ENCODE measurements around the gene ELF2.
A peak's percentile ranks its signal among the peaks of the same experiment; 100 is the strongest.
"Not testable (repeated sequence)": the region's sequence is repeated elsewhere in the genome, so short reads cannot be mapped to it uniquely, and the experiment has no call there.

The ELF2 gene

DNA sequence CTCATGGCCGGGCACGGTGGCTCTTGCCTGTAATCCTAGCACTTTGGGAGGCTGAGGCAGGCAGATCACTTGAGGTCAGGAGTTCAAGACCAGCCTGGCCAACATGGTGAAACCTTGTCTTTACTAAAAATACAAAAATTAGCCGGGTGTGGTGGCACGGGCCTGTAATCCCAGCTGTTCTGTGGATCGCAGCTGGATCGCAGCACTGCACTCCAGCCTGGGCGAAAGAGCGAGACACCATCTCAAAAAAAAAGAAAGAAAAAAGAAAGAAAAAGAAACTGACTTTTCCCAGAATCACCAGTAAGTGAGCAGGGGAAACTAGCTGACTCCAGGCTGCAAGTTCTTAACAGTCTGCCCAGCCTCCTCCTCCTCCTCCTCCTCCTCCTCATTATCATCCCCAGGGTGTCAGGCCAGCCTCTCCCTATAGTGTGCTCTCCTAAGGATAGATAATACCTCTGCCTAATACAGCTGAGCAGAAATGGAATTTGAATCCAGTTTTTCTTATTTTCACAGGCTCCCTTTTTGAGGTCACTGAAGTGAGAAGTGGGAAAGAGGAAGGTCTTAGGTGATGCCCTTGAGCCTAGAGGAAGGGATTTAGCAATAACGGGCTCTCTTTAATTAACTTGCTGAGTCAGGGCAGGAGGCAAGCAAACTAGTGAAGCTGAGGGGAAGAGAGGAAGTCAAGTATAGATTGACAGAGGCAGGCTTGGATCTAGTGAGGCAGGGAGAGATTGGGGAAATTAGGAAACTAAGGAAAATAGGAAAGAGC lies 11.8 kb upstream of the ELF2 start:
- FAIRE-seq (no peak), DNase-seq (ENCODE audit: insufficient read length, low spot score) (no peak)

DNA sequence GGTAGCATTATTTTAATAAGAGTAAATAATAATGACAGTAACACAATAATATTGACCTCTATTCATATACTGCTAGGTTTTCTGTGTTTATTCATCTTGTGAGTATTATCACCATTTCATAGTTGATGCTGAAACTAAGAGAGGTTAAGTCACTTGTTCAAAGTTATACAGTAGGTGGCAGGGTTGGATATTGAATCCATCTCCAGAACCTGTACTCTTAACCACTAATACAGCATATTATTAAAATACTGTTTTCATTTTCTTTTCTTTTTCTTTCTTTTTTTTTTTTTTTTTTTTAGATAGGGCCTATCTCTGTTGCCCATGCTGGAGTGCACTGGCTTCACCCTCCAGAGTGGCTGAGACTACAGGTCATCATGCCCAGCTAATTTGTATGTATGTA lies 7.1 kb upstream of the ELF2 start:
- DNase-seq (ENCODE audit: insufficient read length, low spot score) = no peak
- FAIRE-seq = no peak

DNA sequence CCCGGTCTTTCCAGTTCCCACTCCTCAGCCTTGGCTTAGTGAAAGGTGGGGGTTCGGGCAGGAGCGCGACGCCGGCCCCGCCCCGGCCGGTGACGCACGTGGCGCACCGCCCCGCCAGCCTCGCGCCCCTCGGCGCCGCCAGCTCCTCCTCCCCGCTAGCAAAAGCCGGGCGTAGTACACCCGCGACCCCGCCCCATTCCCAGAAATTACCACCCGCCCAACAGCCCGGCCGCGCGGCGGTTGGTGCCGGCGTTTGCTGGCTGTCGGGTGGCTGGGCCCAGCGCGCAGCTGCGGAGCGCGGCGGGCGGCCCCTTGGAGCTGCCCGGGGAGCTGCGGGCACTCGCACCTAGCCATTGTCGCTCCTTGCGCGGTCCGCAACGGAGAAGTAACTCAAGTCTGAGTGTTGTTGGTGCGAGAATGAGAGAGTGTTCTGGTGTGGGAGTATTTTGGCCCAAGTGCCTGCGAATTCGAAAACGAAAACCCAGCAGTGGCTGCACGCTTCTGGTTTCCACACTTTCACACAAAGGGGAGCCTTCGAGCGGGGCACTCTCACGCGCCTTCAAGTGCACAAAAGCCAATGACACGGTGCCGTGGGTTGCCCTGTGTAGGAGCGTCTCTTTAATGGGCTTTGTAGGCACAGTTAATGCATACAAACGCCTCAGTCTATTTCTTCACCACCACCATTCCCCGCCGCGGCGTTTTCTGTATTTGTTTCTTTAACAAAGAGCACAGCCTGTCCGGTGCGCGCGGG lies 1.0 kb upstream of the ELF2 start:
- DNase-seq (ENCODE audit: insufficient read length, low spot score) (peak; percentile 84), FAIRE-seq (peak; percentile 95)

DNA sequence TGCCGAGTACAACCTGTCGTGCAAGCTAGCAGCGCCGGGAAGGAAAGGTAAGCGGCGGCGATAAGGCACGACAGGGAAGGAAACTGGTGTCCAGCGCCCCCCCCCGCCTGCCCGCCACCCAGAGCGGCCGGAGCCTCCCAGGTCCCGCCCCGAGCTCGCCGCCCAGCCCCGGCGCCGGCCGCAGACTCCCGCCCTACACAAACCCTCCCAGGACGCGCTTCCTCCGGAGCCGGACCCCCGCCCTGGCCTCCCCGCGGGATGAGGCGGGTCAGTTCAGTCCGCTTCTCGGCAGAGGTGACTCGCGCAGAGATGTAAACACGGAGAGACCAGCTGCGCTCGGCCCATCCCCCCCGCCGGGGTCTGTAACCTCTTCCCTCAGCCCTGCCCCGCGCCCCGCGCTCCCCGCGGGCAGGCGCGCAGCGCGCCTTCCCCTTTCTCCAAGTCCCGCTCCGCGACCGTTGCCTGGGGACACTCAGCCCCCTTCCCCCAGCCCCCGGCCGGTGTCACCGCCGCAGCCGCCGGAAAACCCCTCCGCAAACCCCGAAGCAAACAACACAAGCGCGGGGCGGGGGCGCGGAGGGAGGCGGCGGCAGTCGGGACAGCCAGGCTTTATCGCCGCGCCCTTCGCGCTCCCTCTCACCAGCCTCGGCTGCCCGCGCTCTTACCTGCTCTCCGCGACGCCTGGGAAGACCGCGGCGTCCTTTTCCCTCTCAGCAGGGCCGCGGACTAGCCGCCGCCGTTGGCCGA lies 543 bp downstream of the ELF2 start:
- FAIRE-seq = peak; percentile 52
- peak; percentile 57 for DNase-seq (ENCODE audit: insufficient read length, low spot score)

DNA sequence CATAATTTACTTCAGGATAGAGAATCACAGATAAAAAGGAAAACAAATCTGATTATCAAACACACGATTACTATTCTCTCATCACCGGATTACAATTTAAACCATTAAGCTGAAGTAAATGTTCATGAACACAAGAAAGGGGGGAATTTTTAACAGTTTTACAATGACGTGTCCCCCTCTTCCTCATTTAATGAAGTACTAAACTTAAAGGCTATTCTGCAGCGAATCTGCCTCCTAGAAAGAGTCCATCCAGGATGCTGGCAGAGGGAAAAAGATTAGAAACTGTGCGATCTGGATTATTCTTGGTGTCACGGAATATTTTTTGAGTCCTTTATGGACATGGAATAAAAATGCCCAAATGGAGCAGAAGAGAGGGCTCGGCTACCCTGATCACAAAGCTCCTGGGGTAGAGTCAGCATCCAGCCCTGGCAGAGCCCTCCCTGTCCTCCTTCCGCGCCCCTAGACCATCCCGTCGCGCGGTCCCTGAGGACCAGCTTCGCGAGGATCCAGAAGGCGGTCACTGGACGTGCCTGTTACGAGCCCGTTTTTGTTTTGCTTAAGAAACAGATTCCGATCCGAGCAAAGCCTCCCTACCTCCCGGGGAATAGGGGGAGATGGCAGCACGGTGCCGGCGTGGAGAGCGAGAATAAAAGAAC lies 1.2 kb downstream of the ELF2 start:
- FAIRE-seq (peak; percentile 16), DNase-seq (ENCODE audit: insufficient read length, low spot score) (peak; percentile 47)

DNA sequence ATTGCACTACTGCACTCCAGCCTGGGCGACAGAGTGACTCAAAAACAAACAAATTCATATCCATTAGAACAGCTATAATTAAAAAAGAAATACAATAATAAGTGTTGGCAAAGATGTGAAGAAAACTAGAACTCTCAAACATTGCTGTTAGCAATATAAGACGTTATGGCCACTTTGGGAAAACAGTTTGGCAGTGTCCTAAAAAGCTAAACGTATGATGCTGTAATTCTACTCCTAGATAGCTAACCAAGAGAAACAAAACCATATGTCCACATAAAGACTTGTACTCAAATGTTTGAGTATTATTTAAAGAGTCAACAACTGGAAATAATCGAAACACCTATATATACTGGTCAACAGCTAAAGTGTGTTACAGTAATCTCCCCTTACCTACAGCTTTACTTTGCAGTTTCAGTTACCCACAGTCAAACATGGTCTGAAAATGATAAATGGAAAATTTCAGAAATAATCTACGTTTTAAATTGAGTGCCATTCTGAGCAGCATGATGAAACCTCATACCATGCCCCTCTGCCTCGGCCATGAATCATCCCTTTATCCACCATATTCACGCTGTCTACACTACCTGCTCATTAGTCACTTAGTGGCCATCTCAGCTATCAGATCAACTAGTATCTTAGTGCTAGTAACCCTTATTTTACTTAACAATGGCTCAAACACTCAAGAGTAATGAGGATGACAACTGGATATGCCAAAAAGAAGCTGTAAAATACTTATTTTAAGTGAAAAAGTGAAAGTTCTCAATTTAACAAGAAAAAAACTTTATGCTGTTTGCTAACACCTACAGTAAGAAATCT lies 4.9 kb downstream of the ELF2 start:
- DNase-seq (ENCODE audit: insufficient read length, low spot score) (peak; percentile 26), FAIRE-seq (peak; percentile 86)

DNA sequence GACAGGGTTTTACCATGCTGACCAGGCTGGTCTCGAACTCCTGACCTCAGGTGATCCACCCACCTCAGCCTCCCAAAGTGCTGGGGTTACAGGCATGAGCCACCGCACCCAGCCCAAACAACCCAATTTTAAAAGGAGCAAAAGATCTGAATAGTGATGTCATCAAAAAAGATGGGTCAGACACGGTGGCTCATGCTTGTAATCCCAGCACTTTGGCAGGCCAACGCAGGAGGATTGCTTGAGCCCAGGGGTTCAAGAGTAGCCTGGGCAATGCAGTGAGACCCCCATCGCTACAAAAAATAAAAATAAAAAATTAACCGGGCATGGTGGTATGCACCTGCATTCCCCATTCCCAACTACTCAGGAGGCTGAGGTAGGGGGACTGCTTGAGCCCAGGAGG lies 6.1 kb downstream of the ELF2 start:
- DNase-seq (ENCODE audit: insufficient read length, low spot score) = no peak
- FAIRE-seq = no peak

DNA sequence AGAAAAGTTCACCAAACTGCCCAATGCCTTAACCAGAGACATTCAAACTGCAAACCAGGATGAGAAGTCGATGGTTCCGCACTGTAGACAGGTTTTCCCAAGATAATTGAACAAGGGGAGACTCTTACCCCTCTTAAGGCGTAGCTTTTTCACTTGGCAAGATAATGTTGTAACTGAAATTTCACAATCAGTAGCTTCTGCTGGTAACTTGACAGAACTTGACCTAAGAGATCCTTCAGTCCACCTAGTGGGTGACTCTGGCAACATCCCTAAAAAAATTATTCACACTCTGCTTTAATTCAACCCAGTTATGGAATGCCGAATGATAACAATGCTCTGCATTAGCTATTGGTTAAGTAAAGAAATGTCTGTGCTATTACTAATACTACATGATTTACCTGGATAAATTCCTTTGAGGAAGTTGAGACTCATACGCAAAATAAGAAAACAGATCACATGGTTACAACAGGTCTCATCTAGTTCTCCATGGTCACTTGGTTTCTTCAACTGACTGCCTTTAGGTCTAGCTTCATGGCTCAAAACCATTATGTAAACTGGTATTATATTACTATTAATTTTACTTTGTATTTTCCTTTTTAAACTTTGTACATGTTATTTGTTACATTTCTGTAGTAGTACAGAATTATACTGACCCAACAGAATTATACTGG lies 9.1 kb downstream of the ELF2 start:
- FAIRE-seq (peak; percentile 54), DNase-seq (ENCODE audit: insufficient read length, low spot score) (peak; percentile 47)

DNA sequence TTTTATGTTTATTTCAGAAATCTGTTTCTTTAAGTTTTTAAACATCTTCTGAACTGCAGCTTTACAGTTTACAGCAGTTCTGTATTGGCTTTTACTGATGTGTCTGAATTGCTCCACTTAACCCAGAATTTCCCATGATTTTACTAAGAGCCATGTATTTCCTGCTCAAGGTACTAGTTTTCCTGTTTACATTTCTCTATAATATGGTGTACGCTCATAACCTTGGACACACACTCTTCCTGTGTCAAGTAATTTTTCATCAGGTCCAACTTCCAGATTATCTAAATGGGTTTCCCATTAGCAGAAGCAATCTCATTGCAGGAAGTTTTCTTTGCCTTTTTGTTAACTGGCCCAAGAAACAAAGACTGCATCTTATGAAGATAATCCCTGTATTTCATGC lies 12.3 kb downstream of the ELF2 start:
- FAIRE-seq (no peak), DNase-seq (ENCODE audit: insufficient read length, low spot score) (no peak)

DNA sequence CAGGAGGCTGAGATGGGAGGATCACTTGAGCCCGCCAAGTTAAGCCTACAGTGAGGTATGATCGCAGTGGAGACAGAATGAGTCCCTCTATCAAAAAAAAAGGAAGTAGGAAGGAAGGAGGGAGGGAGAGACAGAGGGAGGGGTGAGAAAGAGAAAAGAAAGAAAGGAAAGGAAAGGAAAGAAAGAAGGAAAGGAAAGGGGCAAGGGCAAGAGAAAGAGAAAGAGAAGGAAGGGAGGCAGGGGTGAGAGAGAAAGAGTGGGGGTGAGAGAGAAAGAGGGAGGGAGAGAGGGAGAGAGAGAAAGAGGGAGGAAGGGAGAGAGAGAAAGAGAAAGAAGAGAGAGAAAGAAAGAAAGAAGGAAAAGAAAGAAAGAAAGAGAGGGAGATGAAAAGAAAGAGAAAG lies 13.2 kb downstream of the ELF2 start:
- no peak for FAIRE-seq
- no peak for DNase-seq (ENCODE audit: insufficient read length, low spot score)

DNA sequence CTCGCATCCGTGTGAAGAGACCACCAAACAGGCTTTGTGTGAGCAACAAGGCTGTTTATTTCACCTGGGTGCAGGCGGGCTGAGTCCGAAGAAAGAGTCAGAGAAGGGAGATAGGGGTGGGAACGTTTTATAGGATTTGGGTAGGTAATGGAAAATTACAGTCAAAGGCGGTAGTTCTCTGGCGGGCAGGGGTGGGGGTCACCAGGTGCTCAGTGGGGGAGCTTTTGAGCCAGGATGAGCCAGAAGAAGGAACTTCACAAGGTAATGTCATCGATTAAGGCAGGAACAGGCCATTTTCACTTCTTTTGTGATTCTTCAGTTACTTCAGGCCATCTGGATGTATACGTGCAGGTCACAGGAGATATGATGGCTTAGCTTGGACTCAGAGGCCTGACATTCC lies 19.0 kb downstream of the ELF2 start:
- FAIRE-seq; DNase-seq (ENCODE audit: insufficient read length, low spot score): not testable (repeated sequence)

DNA sequence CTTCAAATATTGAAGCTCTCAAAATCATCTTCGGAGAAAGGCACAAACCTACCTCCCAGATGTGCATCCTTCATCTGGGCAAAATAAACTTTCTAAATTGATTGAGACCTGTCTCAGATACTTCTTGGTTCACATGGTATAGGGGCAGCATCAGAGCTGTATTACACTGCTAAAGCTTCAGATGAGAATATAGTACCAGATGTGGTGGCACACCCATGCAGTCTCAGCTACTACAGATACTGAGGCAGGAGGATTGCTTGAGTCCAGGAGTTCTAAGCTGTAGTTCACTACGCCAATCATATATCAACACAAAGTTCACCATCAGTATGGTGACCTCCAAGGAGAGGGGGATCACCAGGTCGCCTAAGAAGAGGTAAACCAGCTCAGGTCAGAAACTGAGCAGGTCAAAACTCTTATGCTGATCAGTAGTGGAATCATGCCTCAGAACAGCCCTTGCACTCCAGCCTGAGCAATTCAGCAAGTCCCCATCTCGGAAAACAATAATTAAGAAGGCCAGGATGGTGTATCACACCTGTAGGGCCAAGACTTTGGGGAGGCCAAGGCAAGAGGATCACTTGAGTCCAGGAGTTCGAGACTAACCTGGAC lies 22.0 kb downstream of the ELF2 start:
- no peak for DNase-seq (ENCODE audit: insufficient read length, low spot score)
- FAIRE-seq = no peak

DNA sequence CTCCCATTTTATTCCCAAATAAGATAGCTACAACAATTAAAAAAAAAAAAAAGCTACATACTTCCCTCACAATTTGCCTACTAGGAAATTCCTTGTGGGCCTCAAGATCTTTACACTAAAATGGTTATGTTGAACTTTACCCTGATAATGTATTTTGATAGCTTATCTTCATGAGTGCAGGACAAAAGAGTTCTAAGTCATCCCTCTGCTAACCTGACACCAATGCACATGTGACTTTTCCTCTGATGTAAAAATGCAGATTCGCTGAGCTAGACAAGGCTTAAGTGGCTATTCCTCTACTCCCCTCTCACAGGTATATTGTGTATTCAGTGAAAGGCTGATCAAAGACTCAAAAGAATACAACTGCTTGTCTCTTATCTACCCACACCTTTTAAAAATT lies 22.5 kb downstream of the ELF2 start:
- FAIRE-seq (no peak), DNase-seq (ENCODE audit: insufficient read length, low spot score) (no peak)

DNA sequence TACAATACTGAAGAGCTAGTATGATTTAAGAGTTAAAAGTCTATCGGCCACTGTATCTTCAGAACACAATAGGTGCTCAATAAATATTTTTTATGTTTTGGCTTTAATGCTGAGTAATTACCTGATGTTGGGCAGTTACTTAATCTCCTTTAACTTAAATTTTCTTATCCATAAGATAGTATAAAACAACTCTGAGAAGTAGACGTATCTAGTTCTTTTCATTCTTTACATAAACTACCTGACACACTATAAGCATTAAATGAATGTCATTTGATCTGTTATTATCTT lies 22.9 kb downstream of the ELF2 start:
- DNase-seq (ENCODE audit: insufficient read length, low spot score) (no peak), FAIRE-seq (no peak)

DNA sequence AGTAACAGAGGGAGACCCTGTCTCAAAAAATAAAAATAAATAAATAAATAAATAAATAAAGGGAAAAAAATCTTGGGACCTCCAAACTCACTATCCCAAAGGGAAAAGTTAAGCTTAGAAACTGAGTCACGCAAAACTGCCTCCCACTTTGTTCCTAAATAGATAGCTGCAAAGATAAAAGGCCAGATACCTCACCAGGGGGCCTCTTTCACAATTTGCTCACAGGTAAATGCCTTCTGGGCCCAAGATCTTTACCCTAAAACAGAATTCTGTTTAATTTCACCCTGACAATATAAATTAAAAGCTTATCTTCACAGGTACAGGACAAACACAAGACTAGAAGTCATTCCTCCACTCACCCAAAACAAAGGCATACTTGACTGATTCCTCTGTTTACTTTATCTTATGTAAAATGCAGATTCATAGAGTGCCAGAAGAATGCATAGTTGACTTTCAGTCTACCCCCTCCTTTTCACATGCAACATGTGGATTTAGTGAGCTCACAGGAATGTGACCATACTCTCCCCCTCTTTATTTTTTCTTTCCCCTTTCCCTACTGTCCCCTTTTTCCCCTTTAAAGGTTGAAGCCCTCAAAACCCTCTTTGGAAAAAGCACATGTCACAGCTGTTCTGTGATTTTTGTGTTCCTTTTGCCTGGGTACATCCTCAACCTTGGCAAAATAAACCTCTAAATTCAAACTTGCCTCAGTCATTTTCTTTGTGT lies 23.4 kb downstream of the ELF2 start:
- FAIRE-seq = no peak
- DNase-seq (ENCODE audit: insufficient read length, low spot score) = no peak

DNA sequence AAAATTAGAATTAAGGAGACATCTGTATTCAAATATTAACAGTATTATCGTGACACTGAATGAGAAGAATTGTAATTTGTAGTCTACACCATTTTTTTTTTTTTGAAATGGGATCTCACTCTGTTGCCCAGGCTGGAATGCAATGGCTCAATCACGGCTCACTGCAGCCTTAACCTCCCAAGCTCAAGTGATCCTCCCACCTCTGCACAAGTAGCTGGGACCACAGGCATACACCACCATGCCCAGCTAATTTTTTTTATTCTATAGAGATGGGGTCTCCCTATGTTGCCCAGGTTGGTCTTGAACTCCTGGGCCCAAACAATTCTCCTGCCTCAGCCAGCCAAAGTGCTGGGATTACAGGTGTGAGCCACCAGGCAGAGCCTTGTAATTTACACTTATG lies 24.8 kb downstream of the ELF2 start:
- no peak for DNase-seq (ENCODE audit: insufficient read length, low spot score)
- FAIRE-seq = no peak

DNA sequence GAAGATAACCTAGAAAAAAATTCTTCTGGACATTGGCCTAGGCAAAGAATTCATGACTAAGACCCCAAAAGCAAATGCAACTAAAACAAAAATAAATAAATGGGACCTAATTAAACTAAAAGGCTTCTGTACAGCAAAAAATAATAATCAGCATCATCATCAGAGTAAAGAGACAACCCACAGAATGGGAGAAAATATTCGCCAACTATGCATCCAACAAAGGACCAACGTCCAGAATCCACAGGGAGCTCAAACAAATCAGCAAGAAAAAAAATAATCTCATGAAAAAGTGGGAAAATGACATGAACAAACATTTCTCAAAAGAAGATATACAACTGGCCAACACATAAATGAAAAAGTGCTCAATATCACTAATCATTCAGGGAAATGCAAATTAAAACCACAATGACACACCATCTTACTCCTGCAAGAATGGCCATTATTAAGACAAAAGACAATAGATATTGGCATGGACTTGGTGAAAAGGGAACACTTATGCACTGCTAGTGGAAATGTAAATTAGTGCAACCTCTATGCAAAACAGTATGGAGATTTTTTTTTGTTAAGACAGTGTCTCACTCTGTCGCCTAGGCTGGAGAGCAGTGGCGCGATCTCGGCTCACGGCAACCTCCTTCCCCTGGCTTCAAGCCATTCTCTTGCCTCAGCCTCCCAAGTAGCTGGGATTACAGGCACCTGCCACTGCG lies 29.9 kb downstream of the ELF2 start:
- FAIRE-seq = no peak
- no peak for DNase-seq (ENCODE audit: insufficient read length, low spot score)

DNA sequence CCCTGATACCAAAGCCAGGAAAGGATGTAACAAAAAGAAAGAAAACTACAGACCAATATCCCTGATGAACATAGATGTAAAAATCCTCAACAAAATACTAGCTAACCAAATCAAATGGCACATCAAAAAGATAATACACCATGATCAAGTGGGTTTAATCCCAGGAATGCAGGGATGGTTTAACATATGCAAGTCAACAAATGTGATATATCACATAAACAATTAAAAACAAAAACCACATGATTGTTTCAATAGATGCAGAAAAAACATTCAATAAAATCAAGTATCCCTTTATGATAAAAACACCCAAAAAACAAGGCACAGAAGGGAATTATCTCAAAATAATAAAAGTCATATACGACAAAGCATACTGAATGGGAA lies 31.5 kb downstream of the ELF2 start:
- DNase-seq (ENCODE audit: insufficient read length, low spot score) = no peak
- no peak for FAIRE-seq
